Nucleus accumbens (tissue), 56 donors: ENCODE data around the gene TRAPPC3.

Source experiments
- DNase-seq, 56 donors: peaks; one replicate each; lab custom pipeline; 2025; lab: John Stamatoyannopoulos, UW

The TRAPPC3 gene

DNA sequence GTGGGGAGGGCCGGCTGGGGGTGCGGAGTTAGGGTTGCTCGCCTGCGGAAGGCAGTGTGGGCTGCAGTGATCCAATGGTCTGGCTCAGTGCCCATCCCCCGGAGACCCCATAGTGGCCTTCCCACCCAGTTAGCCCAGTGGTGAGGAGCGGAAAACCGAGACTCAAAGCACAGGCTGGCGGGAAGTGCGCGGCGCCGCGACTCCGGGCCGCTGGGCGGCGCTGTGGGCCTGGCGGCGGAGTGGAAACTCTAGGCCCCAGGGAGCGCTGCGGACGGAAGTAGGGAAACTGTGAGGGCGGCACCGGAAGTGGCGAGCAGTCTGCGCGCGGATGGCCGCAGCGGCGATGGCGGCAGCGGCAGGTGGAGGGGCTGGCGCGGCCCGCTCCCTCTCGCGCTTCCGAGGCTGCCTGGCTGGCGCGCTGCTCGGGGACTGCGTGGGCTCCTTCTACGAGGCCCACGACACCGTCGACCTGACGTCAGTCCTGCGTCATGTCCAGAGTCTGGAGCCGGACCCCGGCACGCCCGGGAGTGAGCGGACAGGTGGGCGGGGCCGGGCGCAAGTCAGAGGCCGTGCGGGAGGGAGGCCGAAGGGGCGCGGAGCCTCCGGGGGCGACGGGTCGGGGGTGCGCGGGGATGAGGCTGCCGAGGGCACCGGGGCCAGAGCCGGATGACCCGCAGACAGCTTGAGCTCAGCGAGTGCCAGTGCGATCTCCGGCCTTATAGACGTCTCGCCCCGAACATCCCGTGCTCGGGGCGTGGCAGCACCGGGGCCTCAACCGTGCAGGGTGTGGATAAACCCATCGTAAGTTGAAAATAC lies 60.5 kb downstream of the TRAPPC3 start, which contains the start of gene ADPRS:
Gene ADPRS, plus strand, starts transcription at position 316 of the 816 bp plus-strand sequence. Its CDS starts 13 bp downstream, at position 329.
- peak in 54 of 56 donors; percentile 43 to 91 (median 79) for DNase-seq

DNA sequence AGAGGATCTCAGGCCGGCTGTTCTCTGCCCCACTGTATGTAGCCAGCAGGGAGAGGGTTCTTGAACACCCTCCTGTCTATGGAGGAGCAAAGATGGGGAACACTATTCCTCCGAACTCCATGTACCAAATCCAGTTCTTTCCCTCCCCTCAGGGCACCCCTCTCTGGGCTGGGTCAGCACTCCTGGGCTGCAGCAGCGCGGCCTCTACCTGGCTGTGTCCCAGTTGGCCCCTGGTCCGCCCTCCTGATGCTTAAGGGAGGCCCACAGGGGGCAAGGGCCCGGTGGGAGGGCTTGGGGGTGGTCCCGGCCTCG lies 61.1 kb downstream of the TRAPPC3 start:
- DNase-seq = no peak

DNA sequence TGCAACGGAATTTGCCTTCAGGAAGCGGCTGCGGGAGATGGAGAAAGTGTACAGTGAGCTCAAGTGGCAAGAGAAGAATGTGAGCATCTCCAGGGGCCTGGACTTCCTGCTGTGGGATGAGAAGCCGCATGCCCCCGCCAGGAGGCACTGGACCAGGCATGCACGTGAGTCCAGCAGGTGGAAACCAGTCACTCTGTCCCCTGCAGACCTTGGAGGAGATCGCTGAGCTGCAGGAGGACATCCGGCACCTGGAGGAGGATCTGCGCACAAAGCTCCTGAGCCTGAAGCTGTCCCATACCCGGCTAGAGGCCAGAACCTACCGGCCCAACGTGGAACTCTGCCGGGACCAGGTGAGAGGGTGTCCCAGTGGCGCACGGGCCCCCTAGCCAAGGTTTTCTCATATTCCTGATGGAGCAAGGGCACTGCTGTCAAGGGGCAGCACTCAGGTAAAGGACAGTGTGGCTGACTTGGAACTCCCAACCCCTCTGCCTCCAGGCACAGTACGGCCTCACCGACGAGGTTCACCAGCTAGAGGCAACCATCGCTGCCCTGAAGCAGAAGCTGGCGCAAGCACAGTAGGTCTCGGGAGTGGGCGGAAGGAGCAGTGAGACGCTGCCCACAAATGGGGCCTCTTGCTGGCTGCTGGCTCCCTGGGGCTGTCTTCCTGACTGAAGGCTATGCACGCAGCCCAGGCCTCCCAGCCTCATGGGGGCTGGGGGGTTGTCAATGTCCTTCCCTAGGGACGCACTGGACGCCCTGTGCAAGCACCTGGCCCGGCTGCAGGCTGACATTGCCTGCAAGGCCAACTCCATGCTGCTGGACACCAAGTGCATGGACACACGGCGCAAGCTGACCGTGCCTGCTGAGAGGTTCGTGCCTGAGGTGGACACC lies 61.8 kb downstream of the TRAPPC3 start:
- no peak for DNase-seq
